Esophagus (tissue), 2 donors: Measurements from ENCODE around the gene SEMA4F. TPM values are rescaled to one million over a fixed set of nuclear protein-coding genes. Genes with fewer than 3 reads are reported as not detected.

ENCODE experiments used
- H3K27ac ChIP-seq, 2 donors: one replicate each; pipeline ENCODE4 v1.5.1; 2013; ENCODE audit warnings: low read depth in 2 of 2, mild to moderate bottlenecking in 2 of 2, inconsistent platforms in 1 of 2, low read length in 1 of 2, moderate library complexity in 1 of 2
- H3K27me3 ChIP-seq, 2 donors: one replicate each; pipeline ENCODE4 v1.6.1; 2013; ENCODE audit warnings: low read length in 2 of 2, control low read depth in 1 of 2, mild to moderate bottlenecking in 1 of 2; ENCODE audit not compliant: insufficient read depth in 2 of 2, control insufficient read depth in 1 of 2
- H3K36me3 ChIP-seq, 2 donors: one replicate each; pipeline ENCODE4 v1.6.1; 2013; ENCODE audit warnings: low read length in 1 of 2; ENCODE audit not compliant: control insufficient read depth in 2 of 2, insufficient read depth in 2 of 2
- H3K4me1 ChIP-seq, 2 donors: one replicate each; pipeline ENCODE4 v1.6.1; 2013; ENCODE audit warnings: low read length in 1 of 2; ENCODE audit not compliant: control insufficient read depth in 2 of 2, insufficient read depth in 2 of 2
- H3K4me3 ChIP-seq, 2 donors: one replicate each; pipeline ENCODE4 v1.5.1; 2013; ENCODE audit warnings: low read length in 2 of 2, mild to moderate bottlenecking in 2 of 2, low read depth in 1 of 2, moderate library complexity in 1 of 2
- H3K9me3 ChIP-seq, 2 donors: one replicate each; pipeline ENCODE4 v1.6.1; 2013; ENCODE audit warnings: mild to moderate bottlenecking in 2 of 2, low read depth in 1 of 2, low read length in 1 of 2, moderate library complexity in 1 of 2; ENCODE audit not compliant: control insufficient read depth in 2 of 2, insufficient read depth in 1 of 2
- WGBS, 2 donors: extraction: QIAGEN DNeasy Blood & Tissue Kit; methylation state at CpG; one replicate each; pipeline ENCODE4 v1.1.7; 2013; 5-methylcytosine and 5-hydroxymethylcytosine counted together
- polyA plus RNA-seq, 2 donors: library from polyadenylated mRNA; stranded (reverse); fragments of 200-250 nt; gene quantifications; one replicate each; pipeline ENCODE4 v1.2.3, GENCODE V29; 2013
- donor health status: healthy with polysubstance abuse.
- donor health status: Bipolar disorder and iron deficiency.

SEMA4F gene, protein sequence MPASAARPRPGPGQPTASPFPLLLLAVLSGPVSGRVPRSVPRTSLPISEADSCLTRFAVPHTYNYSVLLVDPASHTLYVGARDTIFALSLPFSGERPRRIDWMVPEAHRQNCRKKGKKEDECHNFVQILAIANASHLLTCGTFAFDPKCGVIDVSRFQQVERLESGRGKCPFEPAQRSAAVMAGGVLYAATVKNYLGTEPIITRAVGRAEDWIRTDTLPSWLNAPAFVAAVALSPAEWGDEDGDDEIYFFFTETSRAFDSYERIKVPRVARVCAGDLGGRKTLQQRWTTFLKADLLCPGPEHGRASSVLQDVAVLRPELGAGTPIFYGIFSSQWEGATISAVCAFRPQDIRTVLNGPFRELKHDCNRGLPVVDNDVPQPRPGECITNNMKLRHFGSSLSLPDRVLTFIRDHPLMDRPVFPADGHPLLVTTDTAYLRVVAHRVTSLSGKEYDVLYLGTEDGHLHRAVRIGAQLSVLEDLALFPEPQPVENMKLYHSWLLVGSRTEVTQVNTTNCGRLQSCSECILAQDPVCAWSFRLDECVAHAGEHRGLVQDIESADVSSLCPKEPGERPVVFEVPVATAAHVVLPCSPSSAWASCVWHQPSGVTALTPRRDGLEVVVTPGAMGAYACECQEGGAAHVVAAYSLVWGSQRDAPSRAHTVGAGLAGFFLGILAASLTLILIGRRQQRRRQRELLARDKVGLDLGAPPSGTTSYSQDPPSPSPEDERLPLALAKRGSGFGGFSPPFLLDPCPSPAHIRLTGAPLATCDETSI
- polyA plus RNA-seq: under 1 TPM; 0.55 to 0.59 TPM

DNA sequence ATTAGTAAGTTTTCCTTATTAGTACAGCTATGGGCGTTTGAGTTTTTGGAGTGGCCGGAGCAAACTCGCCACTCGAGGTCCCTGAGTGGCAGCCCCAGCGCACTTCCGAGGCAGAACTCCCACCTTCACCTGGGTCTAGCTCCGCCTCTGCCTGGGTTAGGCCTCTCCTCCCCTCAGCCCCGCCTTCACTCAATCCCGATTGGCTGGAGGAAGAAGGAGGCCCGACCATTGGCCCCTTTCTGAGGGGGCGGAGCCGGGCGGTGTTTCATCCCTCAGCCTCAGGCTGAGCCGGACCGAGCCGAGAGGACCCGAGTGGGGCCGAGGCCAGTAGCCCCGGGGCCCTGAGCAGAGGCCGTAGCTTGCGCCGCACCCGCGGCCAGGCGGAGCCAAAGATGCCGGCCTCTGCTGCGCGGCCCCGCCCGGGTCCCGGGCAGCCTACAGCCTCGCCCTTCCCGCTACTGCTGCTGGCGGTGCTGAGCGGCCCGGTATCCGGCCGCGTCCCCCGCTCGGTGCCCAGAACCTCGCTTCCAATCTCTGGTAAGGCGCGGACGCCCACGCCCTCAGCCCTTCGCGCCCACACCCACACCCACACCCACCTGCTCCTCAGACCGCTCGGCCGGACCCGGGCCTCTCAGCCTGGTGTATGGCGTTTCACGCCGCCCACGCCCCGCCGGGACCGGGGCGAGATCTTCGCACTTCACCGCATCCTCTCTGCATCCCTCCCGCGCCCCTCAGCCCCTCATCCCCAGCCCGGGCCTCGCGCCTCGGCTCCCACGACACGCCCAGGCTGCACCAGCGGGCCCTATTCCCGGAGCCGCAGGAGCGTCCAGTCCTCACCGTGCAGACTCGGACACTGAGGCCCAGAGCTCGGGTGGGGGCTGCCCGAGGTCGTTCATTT lies at the start of gene SEMA4F:
Gene SEMA4F, plus strand, starts transcription at position 263 of the 898 bp plus-strand sequence. Its CDS starts 130 bp downstream, at position 393.
- 1 to 2% methylated on average over 64 to 79 of the region's 79 CpGs for WGBS, 2 donors
- Histone ChIP-seq H3K4me3 (peak within 1 kb of the TSS; percentile 63 to 64), H3K4me1 (peaks cover 0 to 2% of the 10 kb centered on the region in 2 donors), H3K36me3 (no peaks in the 10 kb centered on the region), H3K27ac (no peak within 1 kb of the TSS), H3K9me3 (no peaks in the 10 kb centered on the region), H3K27me3 (peaks cover 0 to 3% of the 10 kb centered on the region in 2 donors)

DNA sequence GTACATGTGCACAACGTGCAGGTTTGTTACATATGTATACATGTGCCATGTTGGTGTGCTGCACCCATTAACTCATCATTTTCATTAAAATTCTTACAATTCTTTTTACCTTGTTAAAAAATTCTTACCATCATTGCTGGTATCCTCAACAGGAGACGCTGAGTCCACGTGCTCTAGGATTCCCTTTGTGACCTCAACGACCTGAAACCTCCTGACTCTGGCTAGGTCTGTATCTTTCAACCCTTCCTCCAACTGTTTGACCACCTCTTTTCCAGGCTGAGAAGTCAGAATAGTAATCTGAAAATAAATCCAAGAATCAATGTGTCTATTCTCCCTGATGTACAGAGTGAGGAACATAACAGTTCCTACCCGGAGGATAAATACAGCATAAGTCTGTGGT lies 47.1 kb upstream of the SEMA4F start:
- no peaks in the 10 kb centered on the region for H3K9me3 ChIP-seq
- whole genome bisulfite sequencing, 2 donors: 61 to 65% methylated on average over 5 of the region's 5 CpGs
- no peaks in the 10 kb centered on the region for H3K27me3 ChIP-seq
- H3K36me3 ChIP-seq: no peaks in the 10 kb centered on the region
- H3K4me1 ChIP-seq: no peaks in the 10 kb centered on the region
- no peak overlapping the region for H3K4me3 ChIP-seq
- H3K27ac ChIP-seq: no peak overlapping the region

DNA sequence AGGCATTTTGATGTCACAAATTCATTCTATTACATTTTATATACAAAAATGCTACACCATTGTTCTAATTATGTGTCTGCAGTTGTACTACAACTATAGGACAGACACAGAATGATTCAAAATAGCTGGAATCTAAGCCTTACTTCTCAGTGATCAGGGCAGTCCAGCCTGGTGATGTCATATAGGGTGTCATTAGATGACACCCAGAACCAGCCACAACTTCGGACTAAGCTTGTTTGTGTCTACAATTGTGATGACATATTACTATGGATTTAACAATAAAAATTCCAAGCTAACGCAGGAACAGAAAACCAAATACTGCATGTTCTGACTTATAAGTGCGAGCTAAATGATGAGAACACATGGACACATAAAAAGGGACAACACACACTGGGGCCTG lies 36.9 kb upstream of the SEMA4F start:
- Histone ChIP-seq H3K4me1 (no peaks in the 10 kb centered on the region), H3K4me3 (no peak overlapping the region), H3K27ac (no peak overlapping the region), H3K9me3 (no peaks in the 10 kb centered on the region), H3K36me3 (no peaks in the 10 kb centered on the region), H3K27me3 (peaks cover 0 to 7% of the 10 kb centered on the region in 2 donors)
- 82 to 87% methylated on average over 3 of the region's 3 CpGs for WGBS, 2 donors

DNA sequence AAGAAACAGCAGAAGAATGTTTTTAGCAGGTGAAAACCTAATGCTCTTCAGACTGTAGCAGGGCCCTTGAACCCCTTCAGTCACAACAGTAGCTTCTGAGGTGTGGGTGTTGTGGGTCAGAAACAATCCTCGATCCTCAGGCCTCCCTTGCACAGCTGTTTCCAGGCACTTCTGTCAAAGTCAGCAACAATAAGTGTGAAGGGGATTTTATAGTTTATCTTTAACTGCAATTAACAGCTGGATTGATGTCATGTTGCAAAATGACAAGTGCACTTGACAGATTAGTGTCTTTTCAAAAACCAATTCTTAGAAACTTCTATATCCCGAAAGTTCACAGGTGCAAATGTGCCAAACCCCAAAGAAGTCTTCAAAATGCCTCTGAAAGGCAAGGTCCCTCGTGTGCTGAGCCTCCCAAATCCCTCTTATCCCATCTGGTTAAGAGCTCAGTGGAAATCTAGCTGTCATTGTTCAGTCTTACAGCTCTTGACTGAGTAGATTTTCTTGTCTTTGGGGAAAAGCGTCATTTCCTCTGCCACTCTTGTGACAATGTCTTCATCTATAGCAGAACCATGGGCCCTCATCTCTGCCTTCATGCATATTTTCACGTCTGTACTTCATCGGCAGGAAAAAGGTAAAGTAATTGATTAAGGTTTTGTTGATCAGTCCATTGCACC lies 35.5 kb upstream of the SEMA4F start:
- 73 to 81% methylated on average over 6 of the region's 6 CpGs for WGBS, 2 donors
- Histone ChIP-seq H3K4me1 (no peaks in the 10 kb centered on the region), H3K27ac (no peak overlapping the region), H3K27me3 (peaks cover 0 to 7% of the 10 kb centered on the region in 2 donors), H3K9me3 (no peaks in the 10 kb centered on the region), H3K36me3 (no peaks in the 10 kb centered on the region), H3K4me3 (no peak overlapping the region)

DNA sequence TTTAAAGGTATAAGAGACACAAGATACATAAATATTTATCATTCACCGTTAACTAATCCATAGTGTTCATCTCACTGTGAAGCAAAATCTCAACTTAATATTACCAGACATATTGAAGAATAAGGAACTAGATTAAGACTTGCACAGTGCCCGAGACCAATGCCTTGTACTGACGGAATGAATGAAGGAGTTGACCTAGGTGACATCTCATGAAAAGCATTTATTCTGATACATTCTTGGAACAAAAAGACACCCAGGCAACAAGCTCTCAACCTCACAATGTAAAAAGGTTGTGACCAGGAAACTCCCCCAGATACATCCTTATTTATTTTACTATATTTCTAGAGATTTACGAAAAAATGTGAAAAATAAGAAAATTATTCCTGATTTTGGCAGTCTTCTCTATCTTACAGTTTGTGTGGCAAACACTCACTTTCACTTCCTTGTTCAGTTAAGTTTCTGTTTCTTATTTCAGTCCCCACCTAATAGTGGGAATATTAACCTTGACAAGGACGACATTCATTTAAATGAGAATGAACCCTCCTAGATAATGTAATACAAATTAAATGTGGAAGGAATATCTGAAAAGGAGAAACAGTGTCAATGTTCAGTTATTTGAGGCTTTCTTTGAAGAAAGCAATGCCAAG lies 34.3 kb upstream of the SEMA4F start:
- Histone ChIP-seq H3K27me3 (no peaks in the 10 kb centered on the region), H3K4me3 (no peak overlapping the region), H3K36me3 (no peaks in the 10 kb centered on the region), H3K27ac (no peak overlapping the region), H3K9me3 (no peaks in the 10 kb centered on the region), H3K4me1 (no peaks in the 10 kb centered on the region)
- 72 to 79% methylated on average over 5 of the region's 5 CpGs for WGBS, 2 donors

DNA sequence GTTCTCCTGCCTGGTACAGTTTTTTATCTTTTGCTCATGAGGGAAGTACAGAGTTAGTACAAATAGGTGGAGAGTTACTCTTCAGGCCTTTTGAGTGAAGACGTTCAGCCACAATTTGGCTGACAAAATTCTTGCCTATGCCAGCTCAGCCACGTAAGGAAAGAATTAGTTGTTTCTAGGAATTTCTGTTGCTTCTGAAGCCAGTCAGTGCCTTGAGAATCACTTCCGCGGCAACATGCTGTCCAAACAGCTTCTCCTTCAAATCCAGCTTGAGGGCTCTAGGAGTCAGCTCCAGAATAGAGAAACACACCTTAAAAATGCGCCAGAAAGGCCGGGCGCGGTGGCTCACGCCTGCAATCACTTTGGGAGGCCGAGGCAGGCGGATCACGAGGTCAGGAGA lies 33.4 kb upstream of the SEMA4F start:
- Histone ChIP-seq H3K4me1 (no peaks in the 10 kb centered on the region), H3K27ac (no peak overlapping the region), H3K4me3 (no peak overlapping the region), H3K36me3 (no peaks in the 10 kb centered on the region), H3K27me3 (no peaks in the 10 kb centered on the region), H3K9me3 (no peaks in the 10 kb centered on the region)
- 87 to 91% methylated on average over 12 of the region's 12 CpGs for WGBS, 2 donors

DNA sequence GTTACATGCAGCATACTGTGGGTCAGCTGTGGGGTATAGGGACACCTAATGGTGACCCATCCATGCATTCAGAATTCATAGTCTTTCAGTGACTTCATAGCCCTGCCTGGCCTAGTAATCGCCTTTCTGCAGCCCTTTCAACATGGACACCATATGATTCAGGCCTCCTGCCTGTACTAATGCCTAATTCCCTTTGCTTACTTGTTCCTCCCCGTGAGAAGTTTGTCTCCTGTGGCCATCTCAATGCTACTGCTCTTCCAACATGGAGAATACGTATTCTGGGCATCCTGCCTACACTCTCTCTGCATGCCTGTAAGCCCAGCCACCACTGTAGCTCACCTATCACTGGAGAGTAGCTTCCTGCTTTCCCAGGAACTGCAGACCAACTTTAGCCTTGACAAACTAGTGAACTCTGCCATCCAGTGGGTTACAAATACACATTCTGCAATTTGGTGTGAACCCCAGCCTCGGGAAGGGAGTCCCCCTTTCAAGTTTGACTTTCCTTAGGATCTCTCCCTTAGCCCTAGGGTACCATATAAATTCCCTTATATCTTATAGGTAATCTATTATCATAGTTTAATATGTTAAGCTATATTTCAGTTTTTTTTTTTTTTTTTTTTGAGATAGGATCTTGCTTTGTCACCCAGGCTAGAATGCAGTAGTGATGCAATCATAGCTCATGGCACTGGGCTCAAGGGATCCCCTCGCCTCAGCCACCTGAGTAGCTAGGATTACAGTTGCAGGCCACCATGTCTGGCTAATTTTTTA lies 28.2 kb upstream of the SEMA4F start:
- H3K4me1 ChIP-seq: no peaks in the 10 kb centered on the region
- WGBS, 2 donors: 83 to 86% methylated on average over 5 of the region's 5 CpGs

DNA sequence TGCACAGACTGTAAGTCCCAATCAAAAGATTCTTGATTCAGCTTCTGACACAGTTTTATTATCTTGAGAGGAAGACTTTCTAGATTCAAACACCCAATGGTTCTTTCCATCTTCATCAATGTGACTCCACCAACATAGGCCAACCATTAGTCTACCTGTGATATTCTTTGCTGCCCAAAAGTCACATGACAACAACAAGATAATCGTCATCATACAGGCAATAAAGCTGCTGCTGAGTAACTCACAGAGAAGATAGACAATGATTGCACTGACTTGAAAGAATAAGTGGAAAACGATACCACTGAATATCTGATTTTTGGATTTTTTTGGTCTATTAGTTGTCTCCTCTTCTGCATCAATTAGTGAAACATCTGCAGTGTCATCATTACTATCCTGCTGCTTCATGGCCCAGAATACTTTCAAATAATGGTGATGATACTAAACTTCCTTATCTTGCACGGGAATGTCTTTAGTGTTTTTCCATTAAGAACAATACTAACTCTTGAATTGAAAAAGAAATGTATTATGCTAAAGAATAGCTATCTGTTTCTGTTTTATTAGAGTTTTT lies 25.4 kb upstream of the SEMA4F start:
- Histone ChIP-seq H3K4me3 (no peak overlapping the region), H3K36me3 (no peaks in the 10 kb centered on the region), H3K9me3 (no peaks in the 10 kb centered on the region), H3K4me1 (peaks cover 0 to 3% of the 10 kb centered on the region in 2 donors), H3K27me3 (no peaks in the 10 kb centered on the region), H3K27ac (no peak overlapping the region)
- WGBS, 2 donors: 73 to 78% methylated on average over 3 of the region's 3 CpGs

More for the DNA sequence above, 28.2 kb upstream of the SEMA4F start:
- Histone ChIP-seq H3K4me3 (no peak overlapping the region), H3K27ac (no peak overlapping the region), H3K27me3 (no peaks in the 10 kb centered on the region), H3K9me3 (no peaks in the 10 kb centered on the region), H3K36me3 (no peaks in the 10 kb centered on the region)
